Calu3 (cell line): ENCODE measurements around the gene KLHL2. TPM values are rescaled to one million over a fixed set of nuclear protein-coding genes. Genes with fewer than 3 reads are reported as not detected.
"Not testable (repeated sequence)": the region's sequence is repeated elsewhere in the genome, so short reads cannot be mapped to it uniquely, and the experiment has no call there.

Experiments used
- BruUV-seq: library from RNA; stranded (reverse); fragments of 400-500 nt; replicated peaks from 2 replicates; lab custom pipeline; 2021; lab: Mats Ljungman, UMichigan
- CTCF ChIA-PET: fragments of 300-600 bp; sonication (Branson Sonifier 250); formaldehyde crosslinking; loops from one replicate; lab custom pipeline; 2022; ENCODE audit warnings: antibody characterized with exemption; lab: Charles Lee
- DNase-seq: peaks from one replicate; pipeline ENCODE4 v3.0.0; 2022
- H3K27ac Mint-ChIP-seq: one replicate; pipeline ENCODE4 v1.8.0; 2022; ENCODE audit warnings: mixed read lengths; ENCODE audit not compliant: unreplicated experiment
- H3K27me3 Mint-ChIP-seq: one replicate; pipeline ENCODE4 v1.8.0; 2022; ENCODE audit warnings: mixed read lengths; ENCODE audit not compliant: unreplicated experiment
- H3K36me3 Mint-ChIP-seq: one replicate; pipeline ENCODE4 v1.8.0; 2022; ENCODE audit warnings: mild to moderate bottlenecking, moderate library complexity, mixed read lengths; ENCODE audit not compliant: insufficient read depth, unreplicated experiment
- H3K4me1 Mint-ChIP-seq: one replicate; pipeline ENCODE4 v1.8.0; 2022; ENCODE audit warnings: mild to moderate bottlenecking, low read depth, mixed read lengths; ENCODE audit not compliant: unreplicated experiment
- H3K4me3 Mint-ChIP-seq: one replicate; pipeline ENCODE4 v1.8.0; 2022; ENCODE audit warnings: mild to moderate bottlenecking, low read depth, moderate library complexity, mixed read lengths; ENCODE audit not compliant: unreplicated experiment
- H3K9me3 Mint-ChIP-seq: one replicate; pipeline ENCODE4 v1.8.0; 2022; ENCODE audit warnings: low read depth, mixed read lengths; ENCODE audit not compliant: unreplicated experiment
- CTCF ChIP-seq: fragments of 200-600 bp; IDR thresholded peaks from one replicate; pipeline ENCODE4 v1.8.0; 2022; ENCODE audit warnings: antibody characterized with exemption; ENCODE audit not compliant: unreplicated experiment
- intact Hi-C: fragments of 100-400 bp; cut with micrococcal nuclease; formaldehyde crosslinking; loops from one replicate; pipeline ENCODE4 v1.10.0; 2022; ENCODE audit not compliant: unreplicated experiment
- total RNA-seq: library from RNA; stranded (reverse); gene quantifications from 2 replicates; pipeline ENCODE4 v1.2.3, GENCODE V29; 2022

The KLHL2 gene
- total RNA-seq, 1 experiment from 2014 or later: 12.9 TPM

DNA sequence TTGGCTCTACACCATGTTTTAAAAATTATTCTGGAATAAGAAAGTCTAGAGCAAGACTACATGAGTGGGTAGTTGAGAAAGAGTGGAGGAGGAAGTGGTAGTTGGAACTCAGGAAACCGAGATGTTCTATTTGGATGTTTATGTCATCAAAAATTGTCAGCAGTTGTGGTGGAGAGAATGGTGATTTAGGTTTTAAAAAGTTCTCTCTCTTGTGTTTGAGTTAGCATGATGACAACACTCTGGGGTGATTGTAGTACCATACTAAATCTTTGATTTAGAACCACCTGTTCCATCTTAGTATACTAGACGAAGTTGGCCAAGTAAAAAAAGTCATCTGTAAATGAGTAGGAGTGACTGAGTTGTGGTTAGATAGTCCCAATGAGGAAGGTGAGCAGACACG lies 40.7 kb downstream of the KLHL2 start:
- intact Hi-C loops: no loop called here
- no TSS peak for BruUV-seq
- H3K27ac Mint-ChIP-seq: no peak overlapping the region
- no peak for DNase-seq
- H3K36me3 Mint-ChIP-seq: no peaks in the 10 kb centered on the region
- no peak overlapping the region for H3K4me3 Mint-ChIP-seq
- CTCF ChIA-PET: no interaction called here
- H3K4me1 Mint-ChIP-seq: no peaks in the 10 kb centered on the region
- no peaks in the 10 kb centered on the region for H3K27me3 Mint-ChIP-seq
- no peak for TF ChIP-seq CTCF
- H3K9me3 Mint-ChIP-seq: no peaks in the 10 kb centered on the region

- BruUV-seq, intact Hi-C loops, H3K9me3 Mint-ChIP-seq, DNase-seq, H3K27me3 Mint-ChIP-seq, CTCF ChIA-PET, H3K36me3 Mint-ChIP-seq, H3K4me1 Mint-ChIP-seq, H3K4me3 Mint-ChIP-seq, H3K27ac Mint-ChIP-seq: not testable (repeated sequence)
Measured at GRCh38 chr4:165248904-165249303, 41.5 kb downstream of the KLHL2 start.

- H3K36me3 Mint-ChIP-seq, intact Hi-C loops, CTCF ChIA-PET, H3K4me3 Mint-ChIP-seq, H3K4me1 Mint-ChIP-seq, DNase-seq, H3K27me3 Mint-ChIP-seq, BruUV-seq, H3K27ac Mint-ChIP-seq, H3K9me3 Mint-ChIP-seq: not testable (repeated sequence)
Measured at GRCh38 chr4:165254771-165255170, 47.4 kb downstream of the KLHL2 start.

DNA sequence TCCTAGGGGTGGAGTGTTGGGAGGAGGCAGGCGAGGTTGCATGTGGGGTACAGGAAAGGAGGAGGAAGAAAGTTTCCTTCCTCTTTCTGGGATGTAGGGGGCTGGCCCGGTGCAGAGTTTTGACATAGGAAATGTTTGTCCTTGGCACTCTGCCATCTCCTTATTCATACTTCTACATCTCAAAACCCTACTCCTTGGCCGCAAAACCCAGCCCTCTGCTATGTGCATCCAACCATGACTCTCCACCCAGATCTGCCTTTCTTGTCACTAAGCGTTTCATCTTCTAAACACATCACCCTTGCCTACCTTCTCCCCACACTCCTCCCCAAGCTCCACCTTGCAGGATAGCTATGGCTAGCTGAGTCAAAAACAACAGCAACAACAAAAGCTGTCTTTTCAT lies 48.1 kb downstream of the KLHL2 start:
- DNase-seq, H3K4me1 Mint-ChIP-seq, H3K36me3 Mint-ChIP-seq, CTCF ChIA-PET, H3K9me3 Mint-ChIP-seq, H3K27me3 Mint-ChIP-seq, H3K27ac Mint-ChIP-seq, BruUV-seq, intact Hi-C loops, H3K4me3 Mint-ChIP-seq: not testable (repeated sequence)

GRCh38 chr4:165256074-165256659 lies 48.8 kb downstream of the KLHL2 start:
- intact Hi-C loops, H3K27me3 Mint-ChIP-seq, DNase-seq, H3K9me3 Mint-ChIP-seq, CTCF ChIA-PET, BruUV-seq, H3K27ac Mint-ChIP-seq, H3K4me1 Mint-ChIP-seq, H3K4me3 Mint-ChIP-seq, H3K36me3 Mint-ChIP-seq: not testable (repeated sequence)

GRCh38 chr4:165259776-165260175 lies 52.4 kb downstream of the KLHL2 start:
- DNase-seq, H3K9me3 Mint-ChIP-seq, H3K36me3 Mint-ChIP-seq, H3K27ac Mint-ChIP-seq, BruUV-seq, CTCF ChIA-PET, intact Hi-C loops, H3K4me1 Mint-ChIP-seq, H3K27me3 Mint-ChIP-seq, H3K4me3 Mint-ChIP-seq: not testable (repeated sequence)

GRCh38 chr4:165262306-165262705 lies 54.9 kb downstream of the KLHL2 start:
- BruUV-seq, H3K4me3 Mint-ChIP-seq, H3K9me3 Mint-ChIP-seq, H3K36me3 Mint-ChIP-seq, CTCF ChIA-PET, DNase-seq, intact Hi-C loops, H3K27me3 Mint-ChIP-seq, H3K27ac Mint-ChIP-seq, H3K4me1 Mint-ChIP-seq: not testable (repeated sequence)

GRCh38 chr4:165263466-165263865 lies 56.1 kb downstream of the KLHL2 start:
- BruUV-seq, H3K36me3 Mint-ChIP-seq, H3K4me1 Mint-ChIP-seq, H3K4me3 Mint-ChIP-seq, H3K27ac Mint-ChIP-seq, CTCF ChIA-PET, H3K27me3 Mint-ChIP-seq, DNase-seq, H3K9me3 Mint-ChIP-seq, intact Hi-C loops: not testable (repeated sequence)

GRCh38 chr4:165269931-165270330 lies 62.6 kb downstream of the KLHL2 start:
- CTCF ChIA-PET, intact Hi-C loops, BruUV-seq, DNase-seq, H3K36me3 Mint-ChIP-seq, H3K4me3 Mint-ChIP-seq, H3K27ac Mint-ChIP-seq, H3K27me3 Mint-ChIP-seq, H3K4me1 Mint-ChIP-seq, H3K9me3 Mint-ChIP-seq: not testable (repeated sequence)
